Esophagus squamous epithelium (tissue), 5 donors: ENCODE results near the gene LRRC15. TPM values are rescaled to one million over a fixed set of nuclear protein-coding genes. Genes with fewer than 3 reads are reported as not detected.

Source experiments
- DNase-seq: peaks from one replicate; lab custom pipeline; 2025; lab: John Stamatoyannopoulos, UW
- H3K27ac ChIP-seq, 4 donors: fragments of 200-600 bp; sonication (generic); one replicate each; pipeline ENCODE4 v1.5.1; 2016 to 2019; ENCODE audit warnings: mild to moderate bottlenecking in 1 of 4
- H3K27me3 ChIP-seq, 4 donors: fragments of 200-600 bp; sonication (generic); 1 replicate in 3 of 4; 2 replicates in 1 of 4; pipeline versions ENCODE4 v1.5.1 to v1.6.0; 2017 to 2021; ENCODE audit warnings: antibody characterized with exemption in 1 of 4
- H3K36me3 ChIP-seq, 3 donors: fragments of 200-600 bp; sonication (generic); one replicate each; pipeline ENCODE4 v1.5.1; 2016 to 2019
- H3K4me1 ChIP-seq, 3 donors: fragments of 200-600 bp; sonication (generic); one replicate each; pipeline ENCODE4 v1.5.1; 2017 to 2019
- H3K4me3 ChIP-seq, 4 donors: fragments of 200-600 bp; sonication (generic); 1 replicate in 3 of 4; 2 replicates in 1 of 4; pipeline ENCODE4 v1.5.1; 2016 to 2019; ENCODE audit warnings: mild to moderate bottlenecking in 2 of 4, moderate library complexity in 1 of 4
- H3K9me3 ChIP-seq, 3 donors: fragments of 200-600 bp; sonication (generic); one replicate each; pipeline ENCODE4 v1.5.1; 2016 to 2019
- POLR2A ChIP-seq, 4 donors: fragments of 450-650 bp; IDR thresholded peaks; one replicate each; pipeline ENCODE4 v1.6.1; 2017; ENCODE audit warnings: antibody characterized with exemption in 4 of 4, mild to moderate bottlenecking in 4 of 4, moderate library complexity in 3 of 4
- WGBS, 2 donors: methylation state at CpG; one replicate each; pipeline ENCODE4 v1.1.5; 2018; 5-methylcytosine and 5-hydroxymethylcytosine counted together
- intact Hi-C: fragments of 100-400 bp; cut with DNase I; formaldehyde crosslinking; loops from one replicate; pipeline ENCODE4 v1.15.0; 2022
- total RNA-seq, 4 donors: library from RNA; depleted of rRNA; stranded (reverse); fragments of >200 nt; gene quantifications; one replicate each; pipeline ENCODE4 v1.1.0, GENCODE V29; 2016
- TF ChIP-seq, protein P1 (sequence below), 6 experiments: fragments of 450-650 bp in 4 of 6; fragments of 200-600 bp in 2 of 6; sonication (generic) in 2 of 6; IDR thresholded peaks; one replicate each; pipeline ENCODE4 v1.5.1; 2016 to 2019; ENCODE audit warnings: antibody characterized with exemption in 6 of 6, mild to moderate bottlenecking in 4 of 6, moderate library complexity in 4 of 6
- donor health status: DM: yes; HTN: yes; CAD: no.

Gene LRRC15
- total RNA-seq, 4 donors from 2014 or later, result 0.38 TPM; not detected in 3

DNA sequence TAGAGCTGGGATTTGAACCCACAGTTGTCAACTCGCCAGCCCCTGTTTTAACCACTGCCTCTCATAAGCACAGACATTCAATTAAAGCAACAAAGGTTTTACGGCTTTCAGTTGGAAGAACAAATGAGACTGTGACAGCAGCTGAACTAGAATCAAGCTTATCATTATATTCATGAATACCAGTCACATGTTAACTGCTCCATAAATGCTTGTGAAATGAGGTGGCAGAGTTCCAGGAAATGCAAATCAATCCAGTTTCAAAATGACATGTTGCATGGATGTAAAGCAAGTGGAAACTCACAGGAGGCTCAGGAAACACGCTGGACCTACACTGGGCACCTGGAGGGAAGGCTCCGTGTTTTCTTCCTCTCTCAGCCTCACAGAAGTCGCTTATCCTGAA is 25.7 kb upstream of the LRRC15 start:
- 76 to 79% methylated on average over 5 of the region's 5 CpGs for WGBS, 2 donors
- Histone ChIP-seq H3K36me3 (no peaks in the 10 kb centered on the region), H3K9me3 (peaks cover 0 to 10% (median 0%) of the 10 kb centered on the region in 3 donors), H3K27ac (no peak overlapping the region), H3K4me3 (no peak overlapping the region), H3K27me3 (peaks cover 0 to 66% (median 1%) of the 10 kb centered on the region in 4 donors), H3K4me1 (peaks cover 15 to 34% (median 23%) of the 10 kb centered on the region in 3 donors)
- DNase-seq, result no peak
- TF ChIP-seq, protein P1, sequence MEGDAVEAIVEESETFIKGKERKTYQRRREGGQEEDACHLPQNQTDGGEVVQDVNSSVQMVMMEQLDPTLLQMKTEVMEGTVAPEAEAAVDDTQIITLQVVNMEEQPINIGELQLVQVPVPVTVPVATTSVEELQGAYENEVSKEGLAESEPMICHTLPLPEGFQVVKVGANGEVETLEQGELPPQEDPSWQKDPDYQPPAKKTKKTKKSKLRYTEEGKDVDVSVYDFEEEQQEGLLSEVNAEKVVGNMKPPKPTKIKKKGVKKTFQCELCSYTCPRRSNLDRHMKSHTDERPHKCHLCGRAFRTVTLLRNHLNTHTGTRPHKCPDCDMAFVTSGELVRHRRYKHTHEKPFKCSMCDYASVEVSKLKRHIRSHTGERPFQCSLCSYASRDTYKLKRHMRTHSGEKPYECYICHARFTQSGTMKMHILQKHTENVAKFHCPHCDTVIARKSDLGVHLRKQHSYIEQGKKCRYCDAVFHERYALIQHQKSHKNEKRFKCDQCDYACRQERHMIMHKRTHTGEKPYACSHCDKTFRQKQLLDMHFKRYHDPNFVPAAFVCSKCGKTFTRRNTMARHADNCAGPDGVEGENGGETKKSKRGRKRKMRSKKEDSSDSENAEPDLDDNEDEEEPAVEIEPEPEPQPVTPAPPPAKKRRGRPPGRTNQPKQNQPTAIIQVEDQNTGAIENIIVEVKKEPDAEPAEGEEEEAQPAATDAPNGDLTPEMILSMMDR (IDR thresholded peaks at IDR 0.05), result no peak
- no peak for TF ChIP-seq POLR2A (IDR thresholded peaks at IDR 0.05)
- intact Hi-C loops, result no loop called here

DNA sequence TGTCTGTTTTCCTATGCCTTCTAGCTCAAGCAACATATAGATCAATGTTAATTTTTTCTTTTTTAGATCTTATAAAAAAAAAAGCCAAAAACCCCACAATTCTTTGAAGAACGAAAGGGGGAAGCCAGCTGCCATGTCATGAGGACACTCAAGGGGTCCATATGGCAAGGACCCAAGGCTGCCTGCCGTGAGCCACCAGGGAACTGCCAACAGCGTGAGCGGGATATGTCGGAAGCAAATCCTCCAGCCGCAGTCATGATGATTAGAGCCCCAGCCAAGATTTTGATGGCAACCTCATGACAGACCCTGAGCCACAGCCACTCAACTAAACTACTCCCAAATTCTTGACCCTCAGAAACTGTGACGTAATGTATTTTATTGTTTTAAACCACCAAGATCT is 23.0 kb upstream of the LRRC15 start:
- H3K9me3 ChIP-seq, result peaks cover 0 to 10% (median 0%) of the 10 kb centered on the region in 3 donors
- TF ChIP-seq, protein P1 (IDR thresholded peaks at IDR 0.05), result no peak
- TF ChIP-seq POLR2A (IDR thresholded peaks at IDR 0.05), result no peak
- no peak for DNase-seq
- intact Hi-C loops, result no loop called here
- no peak overlapping the region for H3K4me3 ChIP-seq
- no peak overlapping the region for H3K27ac ChIP-seq
- peaks cover 0 to 49% (median 0%) of the 10 kb centered on the region in 4 donors for H3K27me3 ChIP-seq
- no peaks in the 10 kb centered on the region for H3K36me3 ChIP-seq
- 82 to 89% methylated on average over 7 of the region's 7 CpGs for WGBS, 2 donors
- peaks cover 7 to 23% (median 16%) of the 10 kb centered on the region in 3 donors for H3K4me1 ChIP-seq

DNA sequence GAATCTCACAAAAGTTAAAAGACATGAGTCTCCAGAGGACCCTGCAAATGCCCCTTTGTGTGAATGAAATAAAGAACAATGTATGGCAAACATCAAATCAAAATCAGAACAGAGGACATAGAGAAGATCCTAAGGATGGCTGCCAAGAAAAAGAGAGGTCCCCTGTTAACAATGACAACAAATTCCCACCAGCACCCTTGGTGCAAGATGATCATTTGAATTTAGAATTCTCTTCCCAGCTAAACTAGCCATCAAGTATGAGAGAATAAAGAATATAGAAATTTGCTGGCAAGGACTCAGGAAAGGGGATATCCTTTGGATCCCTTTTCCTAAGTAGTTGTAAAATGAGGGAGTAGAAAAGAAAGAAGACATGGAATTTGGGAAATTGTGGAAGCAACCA is 21.3 kb upstream of the LRRC15 start:
- Histone ChIP-seq H3K4me1 (peaks cover 0 to 6% (median 0%) of the 10 kb centered on the region in 3 donors), H3K27ac (no peak overlapping the region), H3K9me3 (peaks cover 0 to 10% (median 0%) of the 10 kb centered on the region in 3 donors), H3K36me3 (no peaks in the 10 kb centered on the region), H3K4me3 (no peak overlapping the region), H3K27me3 (peaks cover 0 to 37% (median 0%) of the 10 kb centered on the region in 4 donors)
- TF ChIP-seq, protein P1 (IDR thresholded peaks at IDR 0.05), result no peak
- TF ChIP-seq POLR2A (IDR thresholded peaks at IDR 0.05), result no peak
- no peak for DNase-seq
- intact Hi-C loops, result no loop called here

DNA sequence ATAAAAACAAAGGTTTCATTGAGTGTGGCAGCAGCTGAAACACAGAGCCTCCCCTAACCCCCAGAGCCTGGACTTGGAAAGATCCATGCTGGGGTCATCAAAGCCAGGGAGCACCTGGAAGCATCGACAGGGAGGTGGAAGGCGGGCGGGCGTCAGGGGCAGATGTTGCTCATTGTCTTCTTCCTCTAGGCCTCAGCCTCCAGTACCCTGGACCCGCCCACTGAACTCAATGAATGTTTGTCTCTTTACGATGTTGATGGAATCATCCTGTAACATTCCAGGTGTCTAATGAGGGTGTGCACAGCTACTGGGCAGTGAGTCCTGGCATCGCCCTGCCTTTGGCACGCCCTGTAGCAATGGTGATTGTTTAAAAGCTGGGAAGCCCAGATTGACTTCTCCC is 19.7 kb upstream of the LRRC15 start:
- TF ChIP-seq, protein P1 (IDR thresholded peaks at IDR 0.05), result no peak
- no peak for TF ChIP-seq POLR2A (IDR thresholded peaks at IDR 0.05)
- Histone ChIP-seq H3K27ac (no peak overlapping the region), H3K4me3 (no peak overlapping the region), H3K9me3 (peaks cover 0 to 10% (median 0%) of the 10 kb centered on the region in 3 donors), H3K36me3 (no peaks in the 10 kb centered on the region), H3K4me1 (no peaks in the 10 kb centered on the region), H3K27me3 (peaks cover 0 to 42% (median 0%) of the 10 kb centered on the region in 4 donors)
- 86 to 91% methylated on average over 7 to 8 of the region's 8 CpGs for WGBS, 2 donors
- intact Hi-C loops, result no loop called here
- DNase-seq, result no peak

DNA sequence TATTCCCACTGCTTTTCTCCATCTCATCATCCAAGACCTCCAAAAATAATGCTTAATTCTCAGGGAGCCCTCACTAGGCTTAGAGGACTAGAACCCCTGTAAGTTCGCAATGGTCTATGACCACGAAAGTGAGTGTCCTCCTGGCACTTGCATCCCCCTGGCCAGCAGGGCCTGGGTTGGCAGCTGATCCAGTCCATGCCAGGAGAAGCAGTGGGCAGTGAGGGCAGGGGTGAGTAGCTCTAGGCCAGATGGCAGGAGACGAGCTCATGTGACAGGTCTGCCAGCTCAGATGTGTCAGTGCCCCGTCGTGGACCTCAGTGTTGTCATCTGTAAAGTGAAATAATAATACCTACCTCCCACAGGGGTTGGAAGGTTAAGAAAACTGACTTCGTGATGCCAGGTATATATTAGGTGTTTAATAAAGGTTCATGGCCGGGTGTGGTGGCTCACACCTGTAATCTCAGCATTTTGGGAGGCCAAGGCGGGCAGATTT is 18.4 kb upstream of the LRRC15 start:
- Histone ChIP-seq H3K27me3 (peaks cover 0 to 47% (median 0%) of the 10 kb centered on the region in 4 donors), H3K4me3 (no peak overlapping the region), H3K9me3 (peaks cover 0 to 10% (median 0%) of the 10 kb centered on the region in 3 donors), H3K27ac (no peak overlapping the region), H3K4me1 (no peaks in the 10 kb centered on the region), H3K36me3 (no peaks in the 10 kb centered on the region)
- intact Hi-C loops, result no loop called here
- DNase-seq, result no peak
- no peak for TF ChIP-seq POLR2A (IDR thresholded peaks at IDR 0.05)
- TF ChIP-seq, protein P1 (IDR thresholded peaks at IDR 0.05), result no peak
- WGBS, 2 donors, result 83 to 89% methylated on average over 7 to 8 of the region's 8 CpGs
